NT2/D1 (cell line): ENCODE results near the gene MMD.

Experiments
- DNase-seq: peaks from one replicate; pipeline ENCODE4 v3.0.0-alpha.2; 2011; ENCODE audit warnings: low read depth, low spot score
- H3K27me3 ChIP-seq: 2 replicates; pipeline ENCODE4 v1.6.0; 2011; ENCODE audit warnings: mild to moderate bottlenecking; ENCODE audit not compliant: insufficient read length, insufficient read depth
- H3K36me3 ChIP-seq: 2 replicates; pipeline ENCODE4 v1.6.1; 2011; ENCODE audit warnings: mild to moderate bottlenecking, low read length, mixed read lengths; ENCODE audit not compliant: insufficient read depth, insufficient read length
- H3K4me1 ChIP-seq: 2 replicates; pipeline ENCODE4 v1.5.1; 2011; ENCODE audit not compliant: insufficient read depth, insufficient read length
- H3K4me3 ChIP-seq: 2 replicates; pipeline ENCODE4 v1.5.1; 2011; ENCODE audit warnings: low read depth; ENCODE audit not compliant: insufficient read length
- H3K9ac ChIP-seq: 2 replicates; pipeline ENCODE4 v1.6.0; 2011; ENCODE audit warnings: low read depth; ENCODE audit not compliant: insufficient read length
- H3K9me3 ChIP-seq: 2 replicates; pipeline ENCODE4 v1.5.1; 2011; ENCODE audit warnings: mild to moderate bottlenecking, low read length; ENCODE audit not compliant: insufficient read depth
- SUZ12 ChIP-seq: IDR thresholded peaks from 2 replicates; pipeline ENCODE4 v1.6.1; 2011; ENCODE audit not compliant: insufficient read length, insufficient read depth; ENCODE audit errors: extremely low read depth
- YY1 ChIP-seq: IDR thresholded peaks from 2 replicates; pipeline ENCODE4 v1.6.1; 2011; ENCODE audit not compliant: insufficient read length, insufficient read depth
- ZNF274 ChIP-seq: IDR thresholded peaks from 2 replicates; pipeline ENCODE4 v1.6.1; 2011; ENCODE audit warnings: mild to moderate bottlenecking, low read depth, low read length

Gene MMD

DNA sequence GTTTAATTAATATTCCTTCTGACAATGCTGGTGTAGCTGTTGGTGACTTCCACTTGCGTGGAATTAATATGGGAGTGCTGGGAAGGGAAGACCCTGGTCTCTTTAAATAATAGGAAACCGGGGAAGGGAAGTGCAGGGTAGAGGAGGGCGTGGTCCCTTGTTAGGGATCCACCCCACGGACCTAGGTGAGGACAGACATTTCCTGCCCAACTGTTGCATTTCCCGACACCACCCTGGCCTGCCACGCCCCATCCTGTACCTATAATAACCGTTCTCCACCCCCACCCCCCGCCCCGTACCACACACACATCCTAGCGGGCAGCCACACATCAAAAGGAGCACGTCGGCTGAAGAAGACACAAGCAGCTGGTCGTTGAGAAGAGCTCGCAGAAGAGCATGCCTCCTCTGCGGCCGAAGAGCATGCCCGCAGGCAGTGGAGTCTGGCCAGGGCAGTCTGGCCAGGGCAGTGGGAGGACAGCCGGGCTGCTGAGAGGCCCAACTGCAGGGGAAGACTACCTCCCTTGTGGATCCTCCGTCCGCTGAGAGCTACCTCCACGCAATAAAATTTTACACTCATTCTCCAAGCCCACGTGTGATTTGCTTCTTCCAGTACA lies 36.8 kb upstream of the MMD start:
- no peak overlapping the region for H3K9ac ChIP-seq
- H3K4me1 ChIP-seq: peaks cover 2% of the 10 kb centered on the region
- H3K36me3 ChIP-seq: no peaks in the 10 kb centered on the region
- H3K4me3 ChIP-seq: no peak overlapping the region
- no peaks in the 10 kb centered on the region for H3K27me3 ChIP-seq
- H3K9me3 ChIP-seq: no peaks in the 10 kb centered on the region
- DNase-seq: no peak
- TF ChIP-seq SUZ12 (no peak), YY1 (no peak), ZNF274 (no peak)

DNA sequence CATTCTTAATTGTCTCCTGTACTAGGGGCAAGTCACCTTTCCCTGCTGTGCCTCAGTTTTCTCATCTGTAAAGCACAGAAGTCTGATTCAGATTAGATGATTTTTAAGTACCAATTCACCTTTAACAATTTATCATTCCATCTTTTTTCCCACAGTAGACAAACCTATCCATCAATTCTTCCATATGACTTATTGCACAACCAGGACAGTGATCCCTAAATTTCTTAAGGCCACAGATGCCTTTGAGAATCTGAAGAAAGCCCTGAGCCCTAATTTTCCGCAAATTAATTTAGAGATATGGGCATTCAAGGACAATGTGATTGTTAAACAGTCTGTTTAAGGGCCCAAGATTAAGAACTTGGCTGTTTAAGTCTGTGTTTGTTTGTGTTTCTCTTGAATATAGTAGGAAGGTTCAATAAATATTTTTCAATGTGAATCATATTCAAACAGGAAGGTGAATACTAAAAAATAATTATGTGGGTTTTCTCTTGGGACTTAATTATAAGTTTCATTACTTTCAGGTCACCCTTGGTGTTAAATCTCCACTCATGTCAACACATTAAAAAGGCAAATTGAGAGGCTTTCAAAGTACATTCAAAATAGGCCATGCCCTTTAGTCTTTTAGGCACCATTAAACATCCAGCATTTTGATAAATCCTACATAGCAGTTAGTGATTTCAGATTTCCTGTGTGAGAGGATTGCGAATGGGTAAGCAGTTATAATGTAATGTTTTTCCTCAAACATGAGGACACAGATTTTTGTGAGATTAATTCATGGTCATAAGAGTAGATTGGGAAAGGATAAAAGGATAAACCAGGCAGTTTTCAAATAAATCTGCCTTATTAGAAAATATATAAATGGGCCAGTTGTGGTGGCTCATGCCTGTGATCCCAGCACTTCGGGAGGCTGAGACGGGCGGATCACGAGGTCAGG lies 34.9 kb upstream of the MMD start:
- H3K9ac ChIP-seq: no peak overlapping the region
- H3K36me3 ChIP-seq: no peaks in the 10 kb centered on the region
- H3K27me3 ChIP-seq: no peaks in the 10 kb centered on the region
- TF ChIP-seq ZNF274: no peak
- no peak for TF ChIP-seq SUZ12
- no peak for TF ChIP-seq YY1
- no peak for DNase-seq
- no peak overlapping the region for H3K4me3 ChIP-seq
- H3K9me3 ChIP-seq: no peaks in the 10 kb centered on the region
- peaks cover 2% of the 10 kb centered on the region for H3K4me1 ChIP-seq

DNA sequence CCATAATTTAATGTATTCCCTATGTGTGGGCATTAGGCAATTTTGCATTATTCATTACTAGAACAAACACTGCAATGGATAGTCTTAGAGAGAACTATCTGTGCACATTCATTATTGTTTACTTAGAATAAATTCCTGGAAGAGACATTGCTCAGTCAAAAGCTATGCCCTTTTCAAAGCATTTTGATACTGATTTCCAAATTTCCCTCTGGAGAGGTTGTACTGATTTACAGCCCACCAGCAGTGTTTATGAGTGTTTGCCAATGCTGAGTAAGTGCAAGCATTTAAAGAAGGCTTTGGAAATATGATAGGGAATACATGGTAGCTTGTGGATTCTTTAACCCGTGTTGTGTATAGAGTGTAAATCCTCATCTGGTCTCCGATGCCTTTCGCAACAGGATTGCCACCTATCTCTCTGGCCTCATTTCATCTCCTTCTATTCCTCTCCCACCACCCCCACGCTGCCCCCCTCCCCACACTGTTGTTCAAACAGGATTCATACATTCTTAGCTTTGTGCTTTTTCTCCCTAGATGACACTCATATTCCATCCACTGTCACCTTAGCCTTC lies 33.4 kb upstream of the MMD start:
- DNase-seq: no peak
- peaks cover 2% of the 10 kb centered on the region for H3K4me1 ChIP-seq
- H3K4me3 ChIP-seq: no peak overlapping the region
- no peak for TF ChIP-seq ZNF274
- no peaks in the 10 kb centered on the region for H3K9me3 ChIP-seq
- H3K36me3 ChIP-seq: no peaks in the 10 kb centered on the region
- H3K9ac ChIP-seq: no peak overlapping the region
- H3K27me3 ChIP-seq: no peaks in the 10 kb centered on the region

DNA sequence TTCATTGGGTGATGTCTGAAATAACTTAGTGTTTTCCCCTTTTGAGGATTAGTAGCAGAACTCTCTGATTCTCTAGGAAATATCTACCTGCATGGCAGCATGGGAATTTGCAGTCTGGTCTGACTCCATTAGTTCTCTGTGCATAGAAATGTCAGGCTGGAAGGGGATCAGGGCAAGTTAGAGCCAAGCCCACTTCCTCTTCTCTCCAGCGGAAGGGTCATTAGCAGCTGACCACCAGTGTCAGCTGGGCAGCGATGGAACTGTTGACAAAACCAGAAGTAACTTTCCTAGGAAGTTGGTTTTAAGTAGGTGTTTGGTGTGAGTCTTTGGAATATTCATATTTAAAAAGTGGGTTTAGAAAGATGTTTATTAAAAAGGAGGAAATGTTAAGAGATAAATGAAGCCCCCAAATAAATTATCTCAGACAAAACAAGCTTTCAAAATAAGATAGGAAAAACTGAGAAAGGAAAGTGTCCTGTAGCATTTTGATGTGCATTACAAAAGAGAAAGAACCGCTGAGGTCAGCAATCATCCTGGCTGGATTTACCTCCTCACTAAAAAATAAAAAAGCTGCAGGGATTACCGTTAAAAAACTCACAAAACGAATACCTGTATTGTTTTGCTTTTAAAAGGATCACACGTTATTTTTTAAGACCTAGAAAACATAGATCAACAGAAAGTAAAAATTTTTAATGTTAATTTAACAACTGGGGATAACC lies 32.4 kb upstream of the MMD start:
- H3K4me1 ChIP-seq: peaks cover 2% of the 10 kb centered on the region
- H3K36me3 ChIP-seq: no peaks in the 10 kb centered on the region
- no peak for DNase-seq
- H3K9ac ChIP-seq: no peak overlapping the region
- H3K27me3 ChIP-seq: no peaks in the 10 kb centered on the region
- no peaks in the 10 kb centered on the region for H3K9me3 ChIP-seq
- TF ChIP-seq SUZ12 (no peak), ZNF274 (no peak), YY1 (no peak)
- H3K4me3 ChIP-seq: no peak overlapping the region

DNA sequence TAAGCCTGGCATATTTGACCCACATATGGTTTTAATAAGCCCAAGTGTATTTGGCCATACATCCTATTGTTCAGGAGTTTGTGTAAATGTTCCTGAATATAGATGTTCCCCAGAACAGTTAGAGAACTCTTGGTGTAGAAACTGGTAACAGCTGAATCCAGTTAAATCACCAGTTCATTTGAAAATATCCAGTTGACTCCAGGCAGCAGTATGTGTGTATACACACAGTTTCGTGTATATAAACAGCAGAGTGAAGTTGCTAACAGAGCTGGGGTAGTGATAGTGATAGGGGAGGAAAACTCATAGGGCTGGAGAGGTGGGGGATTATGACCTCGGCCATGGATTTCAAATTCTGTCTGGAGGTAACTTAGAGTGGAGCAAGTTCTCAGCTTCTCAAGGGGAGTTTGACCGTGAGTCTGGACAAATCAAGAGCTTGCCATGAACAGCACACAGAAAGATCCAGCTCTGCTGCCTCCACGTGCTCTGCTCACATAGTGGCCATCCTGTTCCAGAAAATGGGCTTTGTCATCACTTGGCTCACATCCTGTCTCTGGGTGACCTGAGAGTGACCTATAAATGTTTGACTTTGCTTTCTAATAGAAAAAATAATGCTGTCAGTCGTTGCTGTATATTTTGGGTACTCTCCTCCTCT lies 30.6 kb upstream of the MMD start:
- Histone ChIP-seq H3K9me3 (no peaks in the 10 kb centered on the region), H3K27me3 (no peaks in the 10 kb centered on the region), H3K36me3 (no peaks in the 10 kb centered on the region), H3K4me3 (no peak overlapping the region), H3K4me1 (peaks cover 2% of the 10 kb centered on the region), H3K9ac (no peak overlapping the region)
- no peak for TF ChIP-seq SUZ12
- no peak for TF ChIP-seq ZNF274
- no peak for TF ChIP-seq YY1
- DNase-seq: no peak

DNA sequence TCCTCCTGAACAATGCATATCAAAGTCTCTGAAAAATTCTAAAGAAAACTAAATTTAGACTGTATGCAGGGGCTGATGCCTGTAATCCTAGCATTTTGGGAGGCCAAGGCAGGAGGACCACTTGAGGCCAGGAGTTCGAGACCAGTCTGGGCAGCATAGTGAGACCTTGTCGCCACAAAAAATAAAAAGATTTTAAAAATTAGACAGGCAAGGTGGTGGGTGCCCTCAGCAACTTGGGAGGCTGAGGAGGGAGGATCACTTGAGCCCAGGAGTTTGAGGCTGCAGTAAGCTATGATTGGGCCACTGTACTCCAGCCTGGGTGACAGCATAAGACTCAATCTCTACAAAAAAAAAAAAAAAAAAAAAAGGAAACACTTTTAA lies 30.1 kb upstream of the MMD start:
- Histone ChIP-seq H3K9me3 (no peaks in the 10 kb centered on the region), H3K4me1 (peaks cover 2% of the 10 kb centered on the region), H3K36me3 (no peaks in the 10 kb centered on the region), H3K4me3 (no peak overlapping the region), H3K9ac (no peak overlapping the region), H3K27me3 (no peaks in the 10 kb centered on the region)
- TF ChIP-seq SUZ12: no peak
- no peak for TF ChIP-seq ZNF274
- no peak for TF ChIP-seq YY1
- DNase-seq: no peak
